ENCODE data around the gene SLC6A3. TPM values are rescaled to one million over a fixed set of nuclear protein-coding genes. Genes with fewer than 3 reads are reported as not detected.

The SLC6A3 gene
- total RNA-seq, 1 experiment from 2014 or later, result not detected

DNA sequence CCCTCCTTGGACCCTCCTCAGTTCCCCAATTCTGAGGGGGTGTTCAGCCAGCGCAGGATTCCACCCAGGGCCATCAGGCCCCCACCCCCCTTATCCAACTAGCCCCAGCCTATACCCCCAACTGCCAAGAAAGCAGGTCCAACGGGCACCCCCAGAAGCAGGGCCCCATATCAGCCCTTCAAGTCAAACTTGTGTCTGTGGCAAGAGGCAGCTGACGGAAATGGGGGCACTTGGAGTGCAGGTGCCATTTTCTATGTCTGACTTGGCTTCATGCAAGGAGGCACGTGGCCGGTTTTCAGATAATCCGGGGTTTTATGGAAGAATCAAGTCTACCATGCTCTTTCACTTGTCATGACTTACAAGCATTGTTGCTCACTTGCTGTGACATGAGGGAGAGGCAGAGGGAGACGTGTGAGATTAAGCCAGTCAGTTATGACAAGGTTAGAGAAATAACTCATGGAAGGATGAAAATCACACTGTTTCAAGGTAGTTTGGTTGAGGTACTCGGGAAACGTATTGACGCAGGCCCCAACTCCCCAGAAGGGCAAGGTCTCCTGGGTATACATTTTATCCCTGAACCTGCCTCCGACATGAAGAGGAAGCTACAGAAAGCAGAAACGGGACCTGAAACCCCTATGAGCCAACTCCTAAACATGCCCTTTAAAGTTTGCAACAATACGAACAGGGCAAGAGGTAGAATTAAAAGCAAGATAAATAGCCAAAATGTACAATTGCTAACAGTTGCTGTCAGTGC lies 73.8 kb downstream of the SLC6A3 start:
- DNase-seq, result no peak
- Mint-ChIP-seq H3K4me1 (ENCODE audit: low read depth, unreplicated experiment) (no peaks in the 10 kb centered on the region), H3K9me3 (ENCODE audit: low read depth, unreplicated experiment) (no peaks in the 10 kb centered on the region), H3K36me3 (ENCODE audit: insufficient read depth, unreplicated experiment) (no peaks in the 10 kb centered on the region), H3K27ac (ENCODE audit: unreplicated experiment) (no peak overlapping the region), H3K4me3 (ENCODE audit: low read depth, unreplicated experiment) (no peak overlapping the region), H3K27me3 (ENCODE audit: unreplicated experiment) (peaks cover 97% of the 10 kb centered on the region)
- TF ChIP-seq, protein P1, sequence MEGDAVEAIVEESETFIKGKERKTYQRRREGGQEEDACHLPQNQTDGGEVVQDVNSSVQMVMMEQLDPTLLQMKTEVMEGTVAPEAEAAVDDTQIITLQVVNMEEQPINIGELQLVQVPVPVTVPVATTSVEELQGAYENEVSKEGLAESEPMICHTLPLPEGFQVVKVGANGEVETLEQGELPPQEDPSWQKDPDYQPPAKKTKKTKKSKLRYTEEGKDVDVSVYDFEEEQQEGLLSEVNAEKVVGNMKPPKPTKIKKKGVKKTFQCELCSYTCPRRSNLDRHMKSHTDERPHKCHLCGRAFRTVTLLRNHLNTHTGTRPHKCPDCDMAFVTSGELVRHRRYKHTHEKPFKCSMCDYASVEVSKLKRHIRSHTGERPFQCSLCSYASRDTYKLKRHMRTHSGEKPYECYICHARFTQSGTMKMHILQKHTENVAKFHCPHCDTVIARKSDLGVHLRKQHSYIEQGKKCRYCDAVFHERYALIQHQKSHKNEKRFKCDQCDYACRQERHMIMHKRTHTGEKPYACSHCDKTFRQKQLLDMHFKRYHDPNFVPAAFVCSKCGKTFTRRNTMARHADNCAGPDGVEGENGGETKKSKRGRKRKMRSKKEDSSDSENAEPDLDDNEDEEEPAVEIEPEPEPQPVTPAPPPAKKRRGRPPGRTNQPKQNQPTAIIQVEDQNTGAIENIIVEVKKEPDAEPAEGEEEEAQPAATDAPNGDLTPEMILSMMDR (IDR thresholded peaks at IDR 0.05; ENCODE audit: unreplicated experiment), result no peak
- intact Hi-C loops (cut with micrococcal nuclease; ENCODE audit: unreplicated experiment), result no loop called here
- BruUV-seq (replicated peaks), result no TSS peak
- CTCF ChIA-PET, result no interaction called here

DNA sequence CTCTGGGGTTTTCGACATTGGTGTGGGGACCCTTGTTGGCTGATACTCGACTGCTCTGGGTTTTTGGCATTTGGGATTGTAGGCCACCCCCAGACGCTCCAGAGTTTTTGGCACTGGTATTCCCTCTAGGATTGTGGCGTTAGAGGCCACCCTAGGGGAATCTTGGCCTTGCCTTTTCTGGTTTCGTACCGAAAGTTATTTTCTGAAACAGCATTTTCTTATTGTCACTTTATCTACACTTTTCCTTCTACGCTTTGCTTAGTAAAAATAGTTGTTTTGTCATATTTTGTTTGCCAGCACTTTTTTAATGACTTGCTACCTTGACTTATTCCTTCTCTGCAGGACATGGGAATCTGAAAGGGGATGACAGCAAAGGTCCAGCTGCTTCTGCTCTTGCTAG lies 75.2 kb downstream of the SLC6A3 start:
- Mint-ChIP-seq H3K27ac (ENCODE audit: unreplicated experiment) (no peak overlapping the region), H3K36me3 (ENCODE audit: insufficient read depth, unreplicated experiment) (no peaks in the 10 kb centered on the region), H3K9me3 (ENCODE audit: low read depth, unreplicated experiment) (no peaks in the 10 kb centered on the region), H3K4me3 (ENCODE audit: low read depth, unreplicated experiment) (no peak overlapping the region), H3K27me3 (ENCODE audit: unreplicated experiment) (peaks cover 97% of the 10 kb centered on the region), H3K4me1 (ENCODE audit: low read depth, unreplicated experiment) (no peaks in the 10 kb centered on the region)
- BruUV-seq (replicated peaks), result no TSS peak
- DNase-seq, result no peak
- CTCF ChIA-PET, result no interaction called here
- intact Hi-C loops (cut with micrococcal nuclease; ENCODE audit: unreplicated experiment), result no loop called here
- TF ChIP-seq, protein P1 (IDR thresholded peaks at IDR 0.05; ENCODE audit: unreplicated experiment), result no peak

DNA sequence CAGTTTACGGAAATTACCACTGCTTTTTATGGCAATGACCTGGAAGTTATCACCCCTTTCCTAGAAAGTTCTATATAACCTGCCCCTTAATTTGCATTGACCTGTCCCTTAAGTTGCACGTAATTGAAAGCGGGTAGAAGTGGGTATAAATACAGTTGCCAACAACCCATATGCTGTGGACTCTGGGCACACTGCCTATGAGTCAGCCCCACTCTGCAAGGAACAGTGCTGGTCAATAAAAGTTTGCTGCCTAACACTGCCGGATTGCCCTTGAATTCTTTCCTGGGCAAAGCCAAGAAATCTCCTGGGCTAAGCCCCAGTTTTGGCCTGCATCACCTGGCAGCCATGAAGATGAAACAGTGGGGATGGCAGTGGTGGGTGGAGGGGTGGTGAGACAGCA lies 76.5 kb downstream of the SLC6A3 start:
- intact Hi-C loops (cut with micrococcal nuclease; ENCODE audit: unreplicated experiment), result no loop called here

DNA sequence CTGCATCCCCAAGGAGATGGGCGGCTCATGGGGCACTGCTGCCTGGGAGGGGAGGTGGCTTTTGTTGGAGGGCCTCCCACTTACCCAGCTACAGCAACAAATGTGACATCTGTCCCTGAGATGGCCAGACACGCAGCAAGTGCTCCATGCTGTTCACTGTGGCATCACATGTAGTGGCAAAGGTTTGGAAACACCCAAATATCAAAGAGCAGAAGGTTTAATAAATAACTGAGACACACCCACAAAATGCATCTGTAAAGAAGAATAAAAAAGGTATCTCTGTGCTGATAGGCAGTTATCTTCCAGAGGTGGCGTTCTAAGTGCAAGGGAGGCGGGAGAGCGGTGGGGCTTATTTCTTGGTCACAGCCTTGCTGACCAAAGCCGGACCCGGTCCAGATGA lies 77.0 kb downstream of the SLC6A3 start:
- CTCF ChIA-PET, result no interaction called here
- TF ChIP-seq, protein P1 (IDR thresholded peaks at IDR 0.05; ENCODE audit: unreplicated experiment), result no peak
- H3K36me3 Mint-ChIP-seq (ENCODE audit: insufficient read depth, unreplicated experiment), result no peaks in the 10 kb centered on the region
- H3K4me3 Mint-ChIP-seq (ENCODE audit: low read depth, unreplicated experiment), result no peak overlapping the region
- no peaks in the 10 kb centered on the region for H3K9me3 Mint-ChIP-seq (ENCODE audit: low read depth, unreplicated experiment)
- intact Hi-C loops (cut with micrococcal nuclease; ENCODE audit: unreplicated experiment), result no loop called here
- no TSS peak for BruUV-seq (replicated peaks)
- H3K4me1 Mint-ChIP-seq (ENCODE audit: low read depth, unreplicated experiment), result no peaks in the 10 kb centered on the region
- H3K27me3 Mint-ChIP-seq (ENCODE audit: unreplicated experiment), result peaks cover 100% of the 10 kb centered on the region
- DNase-seq, result no peak
- H3K27ac Mint-ChIP-seq (ENCODE audit: unreplicated experiment), result no peak overlapping the region

More for the DNA sequence above, 76.5 kb downstream of the SLC6A3 start:
- peaks cover 100% of the 10 kb centered on the region for H3K27me3 Mint-ChIP-seq (ENCODE audit: unreplicated experiment)
- H3K36me3 Mint-ChIP-seq (ENCODE audit: insufficient read depth, unreplicated experiment), result no peaks in the 10 kb centered on the region
- no peaks in the 10 kb centered on the region for H3K4me1 Mint-ChIP-seq (ENCODE audit: low read depth, unreplicated experiment)
- CTCF ChIA-PET, result no interaction called here
- no peak overlapping the region for H3K4me3 Mint-ChIP-seq (ENCODE audit: low read depth, unreplicated experiment)
- H3K9me3 Mint-ChIP-seq (ENCODE audit: low read depth, unreplicated experiment), result no peaks in the 10 kb centered on the region
- BruUV-seq (replicated peaks), result no TSS peak
- TF ChIP-seq, protein P1 (IDR thresholded peaks at IDR 0.05; ENCODE audit: unreplicated experiment), result no peak
- DNase-seq, result no peak
- H3K27ac Mint-ChIP-seq (ENCODE audit: unreplicated experiment), result no peak overlapping the region
